Hepatocyte (in vitro differentiated cells): ENCODE data around the gene POLD4. TPM values are rescaled to one million over a fixed set of nuclear protein-coding genes. Genes with fewer than 3 reads are reported as not detected.

Source experiments
- DNase-seq: peaks from one replicate; pipeline ENCODE4 v3.0.0-alpha.2; 2016; ENCODE audit warnings: low spot score
- H2AFZ ChIP-seq: fragments of 200-600 bp; sonication (generic); 2 replicates; pipeline ENCODE4 v1.6.0; 2016; ENCODE audit warnings: antibody characterized with exemption, mild to moderate bottlenecking
- H3K27ac ChIP-seq: fragments of 200-600 bp; sonication (generic); 2 replicates; pipeline ENCODE4 v1.5.1; 2016; ENCODE audit warnings: mild to moderate bottlenecking
- H3K27me3 ChIP-seq: fragments of 200-600 bp; sonication (generic); 2 replicates; pipeline ENCODE4 v1.6.1; 2016
- H3K36me3 ChIP-seq: fragments of 200-600 bp; sonication (generic); replicated peaks from 2 replicates; pipeline ENCODE4 v1.5.1; 2016; ENCODE audit warnings: low read depth; ENCODE audit not compliant: insufficient read depth
- H3K4me1 ChIP-seq: fragments of 200-600 bp; sonication (generic); 2 replicates; pipeline ENCODE4 v1.5.1; 2016; ENCODE audit warnings: mild to moderate bottlenecking, moderate library complexity; ENCODE audit not compliant: insufficient read depth
- H3K4me2 ChIP-seq: fragments of 200-600 bp; sonication (generic); 2 replicates; pipeline ENCODE4 v1.6.0; 2016
- H3K4me3 ChIP-seq: fragments of 200-600 bp; sonication (generic); 2 replicates; pipeline ENCODE4 v1.5.1; 2016; ENCODE audit warnings: mild to moderate bottlenecking
- H3K79me2 ChIP-seq: fragments of 200-600 bp; sonication (generic); 2 replicates; pipeline ENCODE4 v1.6.0; 2017; ENCODE audit warnings: mild to moderate bottlenecking
- H3K9me2 ChIP-seq: fragments of 200-600 bp; sonication (generic); replicated peaks from 2 replicates; pipeline ENCODE4 v1.6.0; 2017; ENCODE audit warnings: mild to moderate bottlenecking; ENCODE audit not compliant: insufficient read depth
- H3K9me3 ChIP-seq: fragments of 200-600 bp; sonication (generic); 2 replicates; pipeline ENCODE4 v1.5.1; 2016; ENCODE audit warnings: low read depth, mild to moderate bottlenecking
- H4K20me1 ChIP-seq: fragments of 200-600 bp; sonication (generic); 2 replicates; pipeline ENCODE4 v1.6.0; 2016; ENCODE audit warnings: mild to moderate bottlenecking; ENCODE audit not compliant: insufficient read depth, poor library complexity, severe bottlenecking
- CTCF ChIP-seq: fragments of 200-600 bp; sonication (generic); IDR thresholded peaks from 2 replicates; pipeline ENCODE4 v1.5.1; 2016; ENCODE audit warnings: antibody characterized with exemption, mild to moderate bottlenecking; ENCODE audit not compliant: poor library complexity
- EZH2 ChIP-seq: fragments of 200-600 bp; sonication (generic); IDR thresholded peaks from 2 replicates; pipeline ENCODE4 v1.6.1; 2016; ENCODE audit warnings: antibody characterized with exemption, mild to moderate bottlenecking, borderline replicate concordance
- EZH2phosphoT487 ChIP-seq: fragments of 200-600 bp; sonication (generic); IDR thresholded peaks from one replicate; pipeline ENCODE4 v1.6.1; 2018; ENCODE audit warnings: antibody characterized with exemption, mild to moderate bottlenecking, low read depth, moderate library complexity; ENCODE audit not compliant: unreplicated experiment, severe bottlenecking
- WGBS: methylation state at CpG from one replicate; pipeline ENCODE4 v1.1.6; 2016; ENCODE audit warnings: low lambda C conversion rate; ENCODE audit errors: missing lambda C conversion rate; 5-methylcytosine and 5-hydroxymethylcytosine counted together
- polyA plus RNA-seq: library from polyadenylated mRNA; unstranded; fragments of >200 nt; fragmentation: Nextera tagmentation; extraction: Ambion mirVana; gene quantifications from 2 replicates; pipeline ENCODE4 v1.2.1, GENCODE V29; 2016
- total RNA-seq: library from RNA; depleted of rRNA; stranded (reverse); fragments of >200 nt; gene quantifications from 2 replicates; pipeline ENCODE4 v1.2.3, GENCODE V29; 2014

POLD4 gene
- total and polyA plus RNA-seq, 2 experiments from 2014 or later = 74.4 to 97.4 TPM

- whole genome bisulfite sequencing = 18% methylated on average over 7 of the region's 15 CpGs
- peaks cover 54% of the 10 kb centered on the region for H3K4me1 ChIP-seq
- no peak overlapping the region for H2AFZ ChIP-seq
- no peaks in the 10 kb centered on the region for H3K27me3 ChIP-seq
- H3K9me2 ChIP-seq = no peaks in the 10 kb centered on the region
- H3K9me3 ChIP-seq = no peaks in the 10 kb centered on the region
- H3K27ac ChIP-seq = peak overlapping the region; percentile 99
- H3K4me3 ChIP-seq = no peak overlapping the region
- H3K4me2 ChIP-seq = peak overlapping the region; percentile 91
- H3K79me2 ChIP-seq = peaks cover 21% of the 10 kb centered on the region
- no peak for DNase-seq
- no peaks in the 10 kb centered on the region for H4K20me1 ChIP-seq
- TF ChIP-seq EZH2phosphoT487 (no peak), EZH2 (no peak), CTCF (no peak)
- H3K36me3 ChIP-seq = no peaks in the 10 kb centered on the region
Observed at GRCh38 chr11:67375320-67376055, 22.1 kb upstream of the POLD4 start.

DNA sequence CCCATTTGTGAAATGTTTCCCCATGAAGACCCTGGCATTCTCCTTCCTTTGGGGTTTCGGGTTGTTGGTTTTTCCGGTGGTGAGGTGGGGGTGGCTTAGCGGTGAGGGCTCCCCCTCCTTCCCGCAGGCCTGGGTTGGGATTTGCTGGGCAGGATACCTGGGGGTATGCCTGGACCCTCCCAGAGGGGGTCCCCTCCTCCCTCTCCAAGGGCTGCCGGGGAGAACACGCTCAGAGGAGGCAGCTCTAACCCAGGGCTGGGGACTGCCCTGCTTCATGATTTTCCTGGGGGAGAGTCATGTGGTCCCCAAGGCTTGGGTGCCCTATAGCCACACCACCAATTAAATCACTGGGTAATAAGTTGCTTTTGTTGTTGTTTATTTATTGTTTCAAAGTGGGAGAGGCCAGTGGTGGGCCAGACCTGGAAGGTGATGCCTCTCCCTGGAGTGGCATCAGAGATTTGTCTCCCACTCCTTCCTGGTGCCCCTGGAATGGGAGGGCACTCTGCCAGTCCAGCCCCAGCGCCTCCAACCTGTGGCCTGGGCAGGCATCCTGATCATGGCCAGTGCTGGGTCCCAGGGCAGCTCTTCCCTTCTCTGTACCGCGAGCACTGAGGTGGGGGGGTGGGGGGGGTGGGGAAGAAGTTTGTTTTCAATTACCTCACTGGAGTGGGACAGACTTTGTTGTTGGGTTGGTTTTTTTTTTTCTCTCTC lies 21.4 kb upstream of the POLD4 start:
- no peak overlapping the region for H2AFZ ChIP-seq
- peaks cover 58% of the 10 kb centered on the region for H3K4me1 ChIP-seq

DNA sequence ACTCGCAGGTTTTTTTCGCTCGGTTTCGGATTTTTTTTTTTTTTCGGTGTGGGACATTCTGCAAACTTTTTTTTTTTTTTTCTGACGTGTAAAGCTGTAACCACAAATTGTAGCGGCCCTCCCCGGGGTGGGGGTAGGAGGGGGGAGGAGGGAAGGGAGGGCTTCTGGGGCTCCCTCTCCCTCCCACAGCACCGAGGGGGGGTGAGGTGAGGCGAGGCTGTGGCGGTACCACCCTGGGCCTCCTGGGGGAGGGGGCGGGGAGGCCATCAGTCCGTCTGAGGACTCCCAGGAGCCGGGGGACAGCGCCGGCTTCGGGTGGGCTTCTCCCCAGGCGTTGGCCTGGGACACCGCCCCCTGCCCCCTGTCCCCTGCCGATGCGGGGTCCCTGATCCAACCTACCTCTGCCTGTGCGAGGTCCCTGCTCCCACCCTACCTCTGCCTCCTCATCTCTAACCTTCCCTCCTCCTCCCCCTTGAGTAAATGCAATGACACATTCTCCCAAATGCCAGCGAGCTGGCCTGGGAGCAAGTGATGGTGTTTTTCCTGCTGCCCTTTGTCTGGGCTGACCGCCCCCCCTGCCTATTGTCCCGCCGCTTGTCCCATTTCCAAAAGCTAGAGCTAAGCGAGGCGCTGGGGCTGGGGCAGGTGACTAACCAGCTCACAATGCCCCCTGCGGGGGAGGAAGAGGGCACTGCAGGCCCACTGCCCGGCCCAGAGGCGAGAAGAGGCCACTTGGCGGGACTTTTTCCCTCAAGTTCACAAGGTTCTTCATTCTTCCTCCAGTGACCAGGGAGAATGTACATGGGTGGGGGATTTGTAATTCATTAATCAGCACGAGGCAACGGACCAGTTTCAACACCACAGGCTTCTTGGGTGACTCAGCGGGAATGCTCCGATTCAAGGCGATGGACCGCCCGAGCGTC lies 20.6 kb upstream of the POLD4 start:
- peak overlapping the region; percentile 91 for H3K4me2 ChIP-seq
- peaks cover 29% of the 10 kb centered on the region for H3K79me2 ChIP-seq
- 7% methylated on average over 24 of the region's 40 CpGs for WGBS
- H3K4me3 ChIP-seq = peak overlapping the region; percentile 97
- peak overlapping the region; percentile 99 for H3K27ac ChIP-seq
- TF ChIP-seq EZH2 (no peak), EZH2phosphoT487 (no peak), CTCF (peak; percentile 54)
- peak; percentile 89 for DNase-seq
- no peaks in the 10 kb centered on the region for H4K20me1 ChIP-seq
- H3K36me3 ChIP-seq = no peaks in the 10 kb centered on the region
- H3K9me2 ChIP-seq = no peaks in the 10 kb centered on the region
- H3K4me1 ChIP-seq = peaks cover 58% of the 10 kb centered on the region
- no peak overlapping the region for H2AFZ ChIP-seq
- H3K9me3 ChIP-seq = no peaks in the 10 kb centered on the region
- H3K27me3 ChIP-seq = no peaks in the 10 kb centered on the region

More for the DNA sequence above, 21.4 kb upstream of the POLD4 start:
- Histone ChIP-seq H3K4me2 (peak overlapping the region; percentile 91), H3K27me3 (no peaks in the 10 kb centered on the region), H3K9me2 (no peaks in the 10 kb centered on the region), H3K9me3 (no peaks in the 10 kb centered on the region), H3K4me3 (no peak overlapping the region), H3K79me2 (peaks cover 21% of the 10 kb centered on the region), H3K27ac (peak overlapping the region; percentile 99), H4K20me1 (no peaks in the 10 kb centered on the region), H3K36me3 (no peaks in the 10 kb centered on the region)
- DNase-seq = no peak
- TF ChIP-seq CTCF (no peak), EZH2phosphoT487 (no peak), EZH2 (no peak)
- 21% methylated on average over 9 of the region's 9 CpGs for WGBS
